Loucy (cell line): ENCODE measurements around the gene ZFHX2.

Experiments used
- CTCF ChIP-seq: fragments of 200-600 bp; sonication (generic); conservative IDR thresholded peaks from 2 replicates; pipeline ENCODE4 v1.5.1; 2014; ENCODE audit warnings: mild to moderate bottlenecking, antibody characterized with exemption, low read length
- EZH2phosphoT487 ChIP-seq: fragments of 200-600 bp; IDR thresholded peaks from 2 replicates; pipeline ENCODE4 v1.6.1; 2018; ENCODE audit warnings: antibody characterized with exemption, mild to moderate bottlenecking, moderate library complexity, borderline replicate concordance

GRCh38 chr14:23514644-23514957 is 37.0 kb downstream of the ZFHX2 start:
- no peak for TF ChIP-seq CTCF
- TF ChIP-seq EZH2phosphoT487, result no peak
